IPS-15b (cell line): ENCODE data around the gene DSC3.

Source experiments
- H3K27me3 ChIP-seq: one replicate; pipeline ENCODE4 v1.6.1; 2013; ENCODE audit warnings: low read length; ENCODE audit not compliant: control insufficient read depth, insufficient read depth
- H3K36me3 ChIP-seq: one replicate; pipeline ENCODE4 v1.6.1; 2013; ENCODE audit warnings: low read length; ENCODE audit not compliant: control insufficient read depth, insufficient read depth
- H3K4me1 ChIP-seq: one replicate; pipeline ENCODE4 v1.6.1; 2013; ENCODE audit warnings: mild to moderate bottlenecking, low read length; ENCODE audit not compliant: control insufficient read depth, insufficient read depth
- H3K4me3 ChIP-seq: one replicate; pipeline ENCODE4 v1.5.1; 2013; ENCODE audit warnings: low read depth, low read length
- H3K9ac ChIP-seq: one replicate; pipeline ENCODE4 v1.6.1; 2013; ENCODE audit warnings: low read depth, mild to moderate bottlenecking, low read length
- H3K9me3 ChIP-seq: one replicate; pipeline ENCODE4 v1.6.1; 2013; ENCODE audit warnings: mild to moderate bottlenecking, low read length; ENCODE audit not compliant: control insufficient read depth, insufficient read depth

The DSC3 gene

DNA sequence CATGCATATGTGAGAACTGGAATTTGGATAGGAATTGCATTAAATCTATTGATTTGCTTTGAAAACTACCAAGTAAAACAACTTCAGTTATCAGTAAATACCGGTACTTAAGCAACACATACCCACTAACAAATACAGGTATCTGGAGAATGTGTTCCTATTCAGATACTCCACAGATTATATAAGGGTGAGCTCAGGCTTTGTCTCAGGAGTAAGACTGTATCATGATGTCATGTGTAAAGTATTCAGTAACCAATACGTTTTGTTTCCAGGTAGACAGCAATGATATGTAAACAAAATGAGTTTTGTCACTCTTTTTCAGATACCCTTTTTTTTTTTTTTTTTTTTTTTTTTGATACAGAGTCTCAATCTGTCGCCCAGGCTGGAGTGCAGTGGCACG, 74.8 kb downstream of the DSC3 start:
- no peaks in the 10 kb centered on the region for H3K4me1 ChIP-seq
- H3K4me3 ChIP-seq = no peak overlapping the region
- H3K9me3 ChIP-seq = no peaks in the 10 kb centered on the region
- H3K36me3 ChIP-seq = no peaks in the 10 kb centered on the region
- no peak overlapping the region for H3K9ac ChIP-seq
- H3K27me3 ChIP-seq = no peaks in the 10 kb centered on the region

DNA sequence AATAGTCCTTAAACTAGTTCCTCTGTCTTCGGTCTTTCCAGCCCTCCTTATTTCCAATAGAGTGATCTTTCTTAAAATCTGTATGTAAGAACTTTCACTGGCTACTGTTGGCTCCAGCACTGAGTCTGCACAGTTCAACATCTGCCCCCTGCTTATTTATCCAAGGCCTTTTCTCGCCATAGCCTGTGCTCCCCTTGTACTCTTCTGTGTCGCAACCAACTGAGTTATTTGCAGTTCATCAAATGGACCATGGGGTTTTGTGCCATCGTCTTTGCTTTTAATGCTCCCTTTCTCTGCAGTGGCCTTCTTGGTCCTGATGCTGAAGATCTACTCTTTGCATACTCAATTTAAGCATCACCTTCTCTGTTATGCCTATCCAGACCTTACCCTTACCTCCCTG, 77.3 kb downstream of the DSC3 start:
- Histone ChIP-seq H3K4me3 (no peak overlapping the region), H3K27me3 (no peaks in the 10 kb centered on the region), H3K9ac (no peak overlapping the region), H3K4me1 (no peaks in the 10 kb centered on the region), H3K36me3 (no peaks in the 10 kb centered on the region), H3K9me3 (no peaks in the 10 kb centered on the region)

DNA sequence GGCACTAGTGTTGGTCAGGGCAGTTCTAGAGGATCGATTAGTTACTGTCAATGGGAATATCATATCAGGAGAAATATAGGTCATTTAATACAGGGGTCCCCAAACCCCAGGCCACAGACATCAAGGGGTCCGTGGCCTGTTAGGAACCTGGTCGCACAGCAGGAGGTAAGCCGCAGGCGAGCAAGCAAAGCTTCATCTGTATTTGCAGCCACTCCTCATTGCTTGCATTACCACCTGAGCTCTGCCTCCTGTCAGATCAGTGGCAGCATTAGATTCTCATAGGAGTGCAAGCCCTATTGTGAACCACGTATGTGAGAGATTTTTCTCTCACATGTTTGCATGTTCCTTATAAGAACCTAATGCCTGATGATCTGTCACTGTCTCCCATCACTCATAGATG, 81.9 kb downstream of the DSC3 start:
- no peaks in the 10 kb centered on the region for H3K36me3 ChIP-seq
- no peaks in the 10 kb centered on the region for H3K27me3 ChIP-seq
- no peak overlapping the region for H3K9ac ChIP-seq
- H3K9me3 ChIP-seq = no peaks in the 10 kb centered on the region
- no peak overlapping the region for H3K4me3 ChIP-seq
- H3K4me1 ChIP-seq = no peaks in the 10 kb centered on the region

DNA sequence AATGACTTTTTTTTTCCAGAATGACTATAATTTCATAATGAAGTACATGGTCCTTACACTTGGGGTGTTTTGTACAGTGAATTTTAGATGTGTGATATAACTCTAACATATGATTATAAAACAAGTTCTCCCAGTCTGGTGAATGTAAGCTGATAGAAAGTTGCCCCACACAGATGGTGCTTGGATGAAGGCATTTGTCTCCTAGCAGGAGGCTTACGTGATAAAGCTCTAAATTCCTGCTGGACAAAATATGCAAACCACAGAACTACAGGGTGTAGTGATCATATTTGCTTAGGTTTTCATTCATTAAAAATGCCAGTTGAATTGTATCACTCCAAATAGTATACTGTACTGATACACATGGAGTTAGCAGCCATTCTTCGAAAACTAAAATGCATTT, 85.5 kb downstream of the DSC3 start:
- Histone ChIP-seq H3K36me3 (no peaks in the 10 kb centered on the region), H3K27me3 (no peaks in the 10 kb centered on the region), H3K4me3 (no peak overlapping the region), H3K4me1 (no peaks in the 10 kb centered on the region), H3K9me3 (no peaks in the 10 kb centered on the region), H3K9ac (no peak overlapping the region)

DNA sequence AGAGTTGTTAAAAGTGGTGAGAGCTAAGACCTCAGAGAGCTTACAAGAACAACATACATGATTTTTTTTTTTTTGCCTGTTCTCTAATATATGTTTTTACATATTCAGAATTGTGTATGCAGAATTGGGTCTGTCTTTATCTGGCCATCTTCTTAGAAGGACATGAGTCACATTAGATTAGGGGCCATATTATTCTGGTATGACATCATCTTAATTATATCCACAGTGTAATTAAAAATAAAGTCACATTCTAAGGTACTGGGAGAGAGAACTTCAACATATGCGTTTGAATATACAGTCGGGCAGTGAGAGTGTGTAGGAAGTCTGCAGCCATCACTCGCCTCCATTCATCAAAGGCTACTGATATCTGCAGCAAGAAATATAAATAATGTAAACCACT, 88.3 kb downstream of the DSC3 start:
- Histone ChIP-seq H3K9me3 (no peaks in the 10 kb centered on the region), H3K9ac (no peak overlapping the region), H3K27me3 (no peaks in the 10 kb centered on the region), H3K4me1 (no peaks in the 10 kb centered on the region), H3K4me3 (no peak overlapping the region), H3K36me3 (no peaks in the 10 kb centered on the region)

DNA sequence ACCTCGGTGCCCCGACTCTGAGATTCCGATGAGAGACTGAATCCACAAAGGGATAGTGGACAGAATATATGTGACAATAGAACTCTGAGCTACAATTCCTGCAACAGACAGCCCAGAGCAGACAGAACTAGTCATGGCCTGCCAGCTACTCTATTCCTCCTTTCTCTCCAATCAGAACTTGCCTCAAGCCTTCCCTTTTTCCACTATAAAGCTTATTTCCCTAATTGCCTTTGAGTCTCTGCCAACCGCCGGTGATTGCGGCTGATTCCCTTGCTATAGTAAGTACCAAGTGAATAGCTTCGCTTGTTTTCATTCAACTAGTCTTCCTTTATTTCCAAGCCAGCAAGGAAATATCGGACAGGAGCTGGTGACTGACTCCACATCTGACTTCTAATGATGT, 96.8 kb downstream of the DSC3 start:
- no peaks in the 10 kb centered on the region for H3K4me1 ChIP-seq
- H3K4me3 ChIP-seq = no peak overlapping the region
- H3K9ac ChIP-seq = no peak overlapping the region

DNA sequence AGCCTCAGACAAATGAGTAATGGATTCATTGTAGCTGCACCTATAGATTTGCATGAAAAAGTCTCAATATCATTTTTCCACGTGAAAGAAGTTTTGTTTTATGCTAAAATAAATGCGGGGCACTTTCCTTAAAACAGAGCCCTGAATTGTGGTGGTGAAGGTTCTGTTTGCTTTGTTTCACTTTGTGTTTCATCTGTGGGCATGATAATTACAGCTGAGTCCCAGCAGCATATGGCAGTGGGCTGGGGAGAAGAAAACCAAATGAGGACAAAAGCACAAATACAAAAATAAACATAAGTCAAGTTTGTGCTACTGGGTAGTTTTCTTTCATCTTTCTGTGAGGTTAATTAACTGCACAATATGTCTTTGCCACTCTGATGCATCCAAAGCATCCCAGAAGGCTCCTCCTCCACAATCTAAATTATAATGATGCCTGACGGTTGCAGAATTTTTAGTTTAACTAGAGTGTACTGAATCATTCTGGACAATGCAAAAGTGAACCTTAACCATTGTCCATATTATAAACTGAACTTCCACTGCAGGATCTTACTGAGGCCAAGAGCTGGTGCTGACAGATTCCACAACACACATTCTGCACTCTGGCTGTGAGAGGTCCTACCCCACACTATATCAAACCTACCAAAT, 97.6 kb downstream of the DSC3 start:
- H3K27me3 ChIP-seq = no peaks in the 10 kb centered on the region
- no peak overlapping the region for H3K9ac ChIP-seq
- H3K4me3 ChIP-seq = no peak overlapping the region
- H3K36me3 ChIP-seq = no peaks in the 10 kb centered on the region
- peaks cover 7% of the 10 kb centered on the region for H3K9me3 ChIP-seq
- no peaks in the 10 kb centered on the region for H3K4me1 ChIP-seq

More for the DNA sequence above, 96.8 kb downstream of the DSC3 start:
- no peaks in the 10 kb centered on the region for H3K27me3 ChIP-seq
- H3K36me3 ChIP-seq = no peaks in the 10 kb centered on the region
- H3K9me3 ChIP-seq = peaks cover 7% of the 10 kb centered on the region

DNA sequence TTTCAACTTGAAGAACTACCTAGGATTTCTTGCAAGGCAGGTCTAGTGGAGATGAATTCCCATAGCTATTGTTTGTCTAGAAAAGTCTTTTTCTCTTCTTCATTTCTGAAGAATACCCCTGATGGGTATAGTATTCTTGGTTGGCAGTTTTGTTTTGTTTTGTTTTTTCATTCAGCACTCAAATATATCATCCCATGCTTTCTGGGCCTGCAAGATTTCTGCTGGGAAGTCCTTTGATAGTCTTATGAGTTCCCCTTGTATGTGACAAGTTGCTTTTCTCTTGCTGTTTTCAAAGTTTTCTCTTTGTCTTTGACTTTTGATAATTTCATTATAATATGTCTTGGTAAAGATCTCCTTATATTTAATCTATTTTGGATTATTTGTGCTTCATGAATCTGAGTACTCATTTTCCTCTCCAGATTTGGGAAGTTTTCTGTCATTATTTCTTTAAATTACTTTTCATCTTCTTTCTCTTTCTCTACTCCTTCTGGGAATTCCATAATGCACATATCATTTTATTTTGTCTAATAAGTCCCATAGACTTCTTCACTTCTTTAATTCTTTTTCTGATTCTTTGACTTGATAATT, 101.5 kb downstream of the DSC3 start:
- H3K4me1 ChIP-seq = no peaks in the 10 kb centered on the region
- no peaks in the 10 kb centered on the region for H3K36me3 ChIP-seq
- H3K27me3 ChIP-seq = no peaks in the 10 kb centered on the region
- H3K4me3 ChIP-seq = no peak overlapping the region
- H3K9me3 ChIP-seq = peaks cover 7% of the 10 kb centered on the region
- no peak overlapping the region for H3K9ac ChIP-seq
